ENCODE data around the gene ZBTB46. TPM values are rescaled to one million over a fixed set of nuclear protein-coding genes. Genes with fewer than 3 reads are reported as not detected.
"Not testable (repeated sequence)": the region's sequence is repeated elsewhere in the genome, so short reads cannot be mapped to it uniquely, and the experiment has no call there.

The ZBTB46 gene
- total RNA-seq, 4 donors from 2014 or later = 11.1 to 65.3 (median 17.8) TPM

DNA sequence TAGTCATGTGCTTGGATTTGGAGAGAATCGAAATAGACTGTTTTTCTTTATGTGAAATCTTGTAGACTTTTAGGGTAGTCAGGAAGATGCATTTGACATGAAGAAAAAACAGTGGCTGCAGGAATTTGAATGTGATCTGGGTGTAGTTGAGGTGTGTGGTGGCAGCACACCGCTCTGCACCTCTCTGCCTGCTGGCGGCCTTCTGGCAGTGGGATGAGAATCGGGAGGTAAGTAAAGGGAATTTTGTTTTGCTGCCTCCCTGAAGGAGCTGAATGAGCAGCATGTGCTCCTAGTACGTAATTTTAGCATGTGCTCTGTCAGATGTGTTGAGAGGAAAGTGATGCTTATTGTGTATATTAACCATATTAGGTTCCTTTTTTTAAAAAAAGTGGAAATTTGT lies 37.2 kb upstream of the ZBTB46 start:
- no peak for TF ChIP-seq CTCF (IDR thresholded peaks at IDR 0.05)
- no peak for ATAC-seq (ENCODE audit: low FRiP score)
- no peak for DNase-seq (ENCODE audit: low spot score)

- DNase-seq (ENCODE audit: low spot score); ATAC-seq (ENCODE audit: low FRiP score): not testable (repeated sequence)
Observed at GRCh38 chr20:63867042-63867441, 36.0 kb upstream of the ZBTB46 start.

DNA sequence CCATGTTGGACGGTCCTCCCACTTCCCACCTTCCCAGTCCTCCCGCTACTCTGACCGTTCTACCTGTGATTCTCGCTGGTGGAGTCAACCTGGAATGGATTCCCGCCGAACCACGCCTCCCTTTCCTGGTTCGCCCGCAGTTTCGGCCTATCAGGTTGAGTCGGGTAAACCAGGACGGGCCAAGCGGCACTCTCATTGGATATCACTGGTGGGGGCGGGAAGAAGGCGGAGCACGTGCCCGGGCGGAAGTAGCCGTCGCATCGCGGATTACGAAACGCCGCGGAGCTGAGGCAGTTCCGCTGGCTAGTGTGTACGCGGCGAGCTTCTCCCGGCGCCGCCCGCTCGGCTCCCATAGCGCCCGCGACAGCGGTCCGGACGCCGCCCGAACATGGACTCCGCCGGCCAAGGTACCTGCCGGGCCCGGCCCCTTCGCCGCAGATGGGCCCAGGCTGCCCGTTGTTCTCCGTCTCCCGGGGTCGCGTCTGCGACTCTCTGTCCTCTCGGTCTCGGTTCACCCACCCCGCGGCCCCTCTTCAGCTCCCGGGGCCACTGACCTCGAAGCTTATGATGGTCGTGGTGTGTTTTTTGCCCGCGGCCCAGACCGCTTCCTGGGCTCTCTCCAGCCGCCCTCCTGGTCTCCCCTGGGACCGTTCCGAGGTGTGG lies 34.0 kb upstream of the ZBTB46 start, which contains the start of gene TPD52L2:
TSS of gene TPD52L2 (plus strand) at position 293 of the 663 bp plus-strand sequence. CDS start at position 389, 96 bp downstream.
- ATAC-seq (ENCODE audit: low FRiP score) (peak; percentile 88), DNase-seq (ENCODE audit: low spot score) (peak; percentile 93)
- TF ChIP-seq CTCF (IDR thresholded peaks at IDR 0.05) = no peak

GRCh38 chr20:63864545-63864977 lies 33.5 kb upstream of the ZBTB46 start:
- TF ChIP-seq CTCF (IDR thresholded peaks at IDR 0.05) = no peak
- ATAC-seq (ENCODE audit: low FRiP score) (no peak), DNase-seq (ENCODE audit: low spot score) (no peak)

DNA sequence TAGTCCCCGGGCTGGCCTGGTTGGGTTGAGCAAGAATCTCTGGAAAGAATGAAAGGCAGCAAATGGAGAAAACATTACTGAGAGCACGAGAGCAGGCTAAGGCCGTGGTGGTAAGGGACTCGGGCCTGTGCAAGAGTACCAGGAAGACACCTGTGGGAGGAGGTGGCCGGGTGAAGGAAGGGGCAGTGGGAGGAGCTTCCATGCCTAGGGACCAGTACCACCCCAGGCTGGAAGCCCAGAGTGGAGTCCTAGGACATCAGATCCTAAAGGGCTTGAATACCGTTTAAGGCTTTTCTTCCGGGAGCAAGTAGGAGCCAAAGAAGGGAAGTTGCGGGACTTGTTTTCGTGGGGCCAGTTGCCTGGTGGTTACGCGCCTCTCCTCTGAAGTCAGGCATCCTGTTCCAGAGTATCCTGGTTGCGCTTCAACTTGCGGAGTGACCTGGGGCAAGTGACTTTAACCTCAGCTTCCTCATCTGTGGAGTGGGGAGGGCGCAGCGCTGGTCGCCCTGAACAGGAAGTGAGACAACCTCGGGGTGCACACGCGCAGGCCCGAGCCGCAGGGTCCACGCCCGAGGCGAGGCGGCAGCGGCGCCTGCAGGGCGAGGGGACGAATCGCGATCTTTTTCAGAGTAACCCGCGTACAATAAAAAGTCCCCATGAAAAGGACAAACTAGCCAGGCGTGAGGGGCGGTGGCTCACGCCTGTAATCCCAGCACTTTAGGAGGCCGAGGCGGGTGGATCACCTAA lies 32.9 kb upstream of the ZBTB46 start:
- ATAC-seq (ENCODE audit: low FRiP score) (peak; percentile 67), DNase-seq (ENCODE audit: low spot score) (peak; percentile 37)
- TF ChIP-seq CTCF (IDR thresholded peaks at IDR 0.05) = no peak

DNA sequence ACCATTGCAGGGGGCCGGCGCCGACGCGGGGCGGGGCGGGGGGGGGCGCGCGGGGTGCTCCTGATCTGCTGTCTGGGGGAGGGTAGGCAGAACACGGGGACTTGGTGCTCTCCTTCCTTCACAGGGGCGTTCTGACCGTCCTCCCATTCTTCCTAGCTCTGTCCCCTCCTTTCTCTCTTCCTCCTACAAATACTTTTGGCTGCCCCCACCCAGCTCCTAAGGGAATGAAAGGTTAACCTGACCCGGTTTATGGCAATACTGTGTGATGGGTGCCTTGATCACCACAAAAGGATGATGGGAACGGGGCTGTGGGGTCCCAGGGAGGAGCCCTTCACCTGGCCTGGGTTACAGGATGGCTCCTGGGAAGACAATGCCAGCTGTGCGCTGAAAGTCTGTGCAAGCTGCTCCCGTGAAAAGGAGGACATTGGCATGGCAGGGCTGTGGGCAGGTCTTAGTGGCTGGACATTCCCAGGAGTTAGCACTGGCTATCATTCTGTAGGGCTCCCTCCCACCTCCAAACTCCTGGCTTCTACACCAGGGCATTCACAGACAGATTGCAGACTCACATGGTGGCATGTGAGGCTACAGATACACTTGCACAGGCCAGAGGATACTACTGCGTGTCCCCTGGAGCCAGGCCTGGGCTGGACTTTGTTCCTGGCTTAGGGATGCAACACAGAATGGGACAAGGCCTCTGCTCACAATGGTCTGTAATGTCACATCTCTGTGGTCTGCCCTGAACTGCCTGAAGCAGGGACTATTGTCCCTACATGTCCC lies 32.1 kb upstream of the ZBTB46 start:
- no peak for ATAC-seq (ENCODE audit: low FRiP score)
- no peak for DNase-seq (ENCODE audit: low spot score)
- no peak for TF ChIP-seq CTCF (IDR thresholded peaks at IDR 0.05)
